ENCODE data around the gene TSPAN17.
"Not testable (repeated sequence)": the region's sequence is repeated elsewhere in the genome, so short reads cannot be mapped to it uniquely, and the experiment has no call there.

Gene TSPAN17

GRCh38 chr5:176647030-176647842 lies at the start of gene TSPAN17:
Gene TSPAN17 (plus strand): TSS chr5:176647484. CDS start chr5:176647616, 132 bp downstream.
- H3K27ac ChIP-seq (ENCODE audit: low read depth, low read length) = peak within 1 kb of the TSS; percentile 77
- H3K36me3 ChIP-seq (ENCODE audit: control insufficient read depth, insufficient read depth, low read length) = no peaks in the 10 kb centered on the region
- peak within 1 kb of the TSS; percentile 85 for H3K4me3 ChIP-seq (ENCODE audit: low read length)
- no peaks in the 10 kb centered on the region for H3K27me3 ChIP-seq (ENCODE audit: control insufficient read depth, insufficient read depth, low read length)
- peak within 1 kb of the TSS; percentile 68 for H3K9ac ChIP-seq (ENCODE audit: low read length)
- H3K4me1 ChIP-seq (ENCODE audit: control insufficient read depth, insufficient read depth, low read length) = peaks cover 6% of the 10 kb centered on the region

GRCh38 chr5:176599749-176600430 lies 47.4 kb upstream of the TSPAN17 start:
- not testable (repeated sequence) for H3K4me3 ChIP-seq (ENCODE audit: low read length); H3K9ac ChIP-seq (ENCODE audit: low read length)

GRCh38 chr5:176601901-176602482 lies 45.3 kb upstream of the TSPAN17 start:
- H3K36me3 ChIP-seq (ENCODE audit: control insufficient read depth, insufficient read depth, low read length) = no peaks in the 10 kb centered on the region
- H3K27me3 ChIP-seq (ENCODE audit: control insufficient read depth, insufficient read depth, low read length) = no peaks in the 10 kb centered on the region
- no peak overlapping the region for H3K9ac ChIP-seq (ENCODE audit: low read length)
- H3K4me3 ChIP-seq (ENCODE audit: low read length) = no peak overlapping the region
- no peak overlapping the region for H3K27ac ChIP-seq (ENCODE audit: low read depth, low read length)
- H3K4me1 ChIP-seq (ENCODE audit: control insufficient read depth, insufficient read depth, low read length) = no peaks in the 10 kb centered on the region

More at GRCh38 chr5:176599749-176600430, 47.4 kb upstream of the TSPAN17 start:
- not testable (repeated sequence) for H3K4me1 ChIP-seq (ENCODE audit: control insufficient read depth, insufficient read depth, low read length); H3K27ac ChIP-seq (ENCODE audit: low read depth, low read length); H3K36me3 ChIP-seq (ENCODE audit: control insufficient read depth, insufficient read depth, low read length); H3K27me3 ChIP-seq (ENCODE audit: control insufficient read depth, insufficient read depth, low read length)

GRCh38 chr5:176603091-176603490 lies 44.2 kb upstream of the TSPAN17 start:
- Histone ChIP-seq H3K4me3 (ENCODE audit: low read length) (no peak overlapping the region), H3K27me3 (ENCODE audit: control insufficient read depth, insufficient read depth, low read length) (no peaks in the 10 kb centered on the region), H3K4me1 (ENCODE audit: control insufficient read depth, insufficient read depth, low read length) (no peaks in the 10 kb centered on the region), H3K27ac (ENCODE audit: low read depth, low read length) (no peak overlapping the region), H3K9ac (ENCODE audit: low read length) (no peak overlapping the region), H3K36me3 (ENCODE audit: control insufficient read depth, insufficient read depth, low read length) (no peaks in the 10 kb centered on the region)

GRCh38 chr5:176606032-176606431 lies 41.3 kb upstream of the TSPAN17 start:
- Histone ChIP-seq H3K27me3 (ENCODE audit: control insufficient read depth, insufficient read depth, low read length) (peaks cover 7% of the 10 kb centered on the region), H3K36me3 (ENCODE audit: control insufficient read depth, insufficient read depth, low read length) (no peaks in the 10 kb centered on the region), H3K4me3 (ENCODE audit: low read length) (no peak overlapping the region), H3K27ac (ENCODE audit: low read depth, low read length) (no peak overlapping the region), H3K4me1 (ENCODE audit: control insufficient read depth, insufficient read depth, low read length) (no peaks in the 10 kb centered on the region), H3K9ac (ENCODE audit: low read length) (no peak overlapping the region)

GRCh38 chr5:176606875-176607274 lies 40.4 kb upstream of the TSPAN17 start:
- Histone ChIP-seq H3K27me3 (ENCODE audit: control insufficient read depth, insufficient read depth, low read length) (peaks cover 9% of the 10 kb centered on the region), H3K36me3 (ENCODE audit: control insufficient read depth, insufficient read depth, low read length) (no peaks in the 10 kb centered on the region), H3K9ac (ENCODE audit: low read length) (no peak overlapping the region), H3K4me1 (ENCODE audit: control insufficient read depth, insufficient read depth, low read length) (no peaks in the 10 kb centered on the region), H3K27ac (ENCODE audit: low read depth, low read length) (no peak overlapping the region), H3K4me3 (ENCODE audit: low read length) (no peak overlapping the region)

GRCh38 chr5:176608142-176608705 lies 39.1 kb upstream of the TSPAN17 start:
- Histone ChIP-seq H3K27ac (ENCODE audit: low read depth, low read length) (no peak overlapping the region), H3K36me3 (ENCODE audit: control insufficient read depth, insufficient read depth, low read length) (no peaks in the 10 kb centered on the region), H3K4me3 (ENCODE audit: low read length) (no peak overlapping the region), H3K4me1 (ENCODE audit: control insufficient read depth, insufficient read depth, low read length) (no peaks in the 10 kb centered on the region), H3K27me3 (ENCODE audit: control insufficient read depth, insufficient read depth, low read length) (peaks cover 13% of the 10 kb centered on the region), H3K9ac (ENCODE audit: low read length) (no peak overlapping the region)

- Histone ChIP-seq H3K27ac (ENCODE audit: low read depth, low read length) (no peak overlapping the region), H3K4me3 (ENCODE audit: low read length) (peak overlapping the region; percentile 37), H3K4me1 (ENCODE audit: control insufficient read depth, insufficient read depth, low read length) (no peaks in the 10 kb centered on the region), H3K36me3 (ENCODE audit: control insufficient read depth, insufficient read depth, low read length) (no peaks in the 10 kb centered on the region), H3K27me3 (ENCODE audit: control insufficient read depth, insufficient read depth, low read length) (peaks cover 13% of the 10 kb centered on the region), H3K9ac (ENCODE audit: low read length) (no peak overlapping the region)
Measured at GRCh38 chr5:176608937-176609723, 38.2 kb upstream of the TSPAN17 start.

- no peak within 1 kb of the TSS for H3K27ac ChIP-seq (ENCODE audit: low read depth, low read length)
- no peak within 1 kb of the TSS for H3K9ac ChIP-seq (ENCODE audit: low read length)
- peaks cover 13% of the 10 kb centered on the region for H3K27me3 ChIP-seq (ENCODE audit: control insufficient read depth, insufficient read depth, low read length)
Measured at GRCh38 chr5:176609724-176610434, 37.4 kb upstream of the TSPAN17 start, which contains the start of gene GPRIN1. Gene GPRIN1 (minus strand): TSS chr5:176610156. CDS start chr5:176599834, 10,322 bp downstream.

GRCh38 chr5:176610435-176610773 lies 36.9 kb upstream of the TSPAN17 start:
- Histone ChIP-seq H3K9ac (ENCODE audit: low read length) (no peak overlapping the region), H3K27me3 (ENCODE audit: control insufficient read depth, insufficient read depth, low read length) (peaks cover 13% of the 10 kb centered on the region), H3K4me1 (ENCODE audit: control insufficient read depth, insufficient read depth, low read length) (no peaks in the 10 kb centered on the region), H3K4me3 (ENCODE audit: low read length) (peak overlapping the region; percentile 52), H3K36me3 (ENCODE audit: control insufficient read depth, insufficient read depth, low read length) (no peaks in the 10 kb centered on the region), H3K27ac (ENCODE audit: low read depth, low read length) (no peak overlapping the region)

More at GRCh38 chr5:176609724-176610434, 37.4 kb upstream of the TSPAN17 start, which contains the start of gene GPRIN1:
- Histone ChIP-seq H3K4me1 (ENCODE audit: control insufficient read depth, insufficient read depth, low read length) (no peaks in the 10 kb centered on the region), H3K4me3 (ENCODE audit: low read length) (peak within 1 kb of the TSS; percentile 52), H3K36me3 (ENCODE audit: control insufficient read depth, insufficient read depth, low read length) (no peaks in the 10 kb centered on the region)

- H3K4me3 ChIP-seq (ENCODE audit: low read length) = no peak overlapping the region
- no peak overlapping the region for H3K9ac ChIP-seq (ENCODE audit: low read length)
- H3K27me3 ChIP-seq (ENCODE audit: control insufficient read depth, insufficient read depth, low read length) = peaks cover 16% of the 10 kb centered on the region
- H3K4me1 ChIP-seq (ENCODE audit: control insufficient read depth, insufficient read depth, low read length) = no peaks in the 10 kb centered on the region
- no peaks in the 10 kb centered on the region for H3K36me3 ChIP-seq (ENCODE audit: control insufficient read depth, insufficient read depth, low read length)
- no peak overlapping the region for H3K27ac ChIP-seq (ENCODE audit: low read depth, low read length)
Measured at GRCh38 chr5:176611435-176611834, 35.8 kb upstream of the TSPAN17 start.
